HG03045 (cell line): Measurements from ENCODE around the gene CNTN4.

Source experiments
- ATAC-seq: cut with Tn5 transposase; IDR thresholded peaks from one replicate; pipeline ENCODE4 v1.9.1; 2021; ENCODE audit warnings: mild to moderate bottlenecking, moderate library complexity; ENCODE audit not compliant: unreplicated experiment

The CNTN4 gene

DNA sequence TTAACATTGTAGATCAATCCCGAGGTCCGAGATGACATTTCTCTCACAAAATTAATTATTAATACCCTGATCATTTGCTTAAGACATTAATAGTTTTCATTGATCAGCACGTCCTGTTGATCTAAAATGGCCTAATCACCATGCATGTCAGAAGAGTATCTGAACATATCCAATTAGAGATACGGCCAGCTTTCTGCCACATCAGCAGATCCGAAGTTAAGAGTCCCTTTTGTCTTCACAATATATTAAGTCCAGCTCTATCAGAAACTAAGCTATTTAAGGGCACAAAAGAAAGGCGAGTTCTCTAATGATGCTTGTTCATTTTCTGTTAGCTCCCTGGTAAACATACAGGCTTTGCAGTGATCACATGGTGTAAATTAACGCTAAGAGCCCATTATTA lies 470.3 kb downstream of the CNTN4 start:
- ATAC-seq, result no peak

GRCh38 chr3:2577571-2577970 lies 478.9 kb downstream of the CNTN4 start:
- ATAC-seq, result no peak

GRCh38 chr3:2578560-2578959 lies 479.9 kb downstream of the CNTN4 start:
- no peak for ATAC-seq

GRCh38 chr3:2579206-2579605 lies 480.5 kb downstream of the CNTN4 start:
- ATAC-seq, result no peak

- no peak for ATAC-seq
Measured at GRCh38 chr3:2583046-2583445, 484.4 kb downstream of the CNTN4 start.

GRCh38 chr3:2589336-2589969 lies 490.8 kb downstream of the CNTN4 start:
- no peak for ATAC-seq

GRCh38 chr3:2595486-2595885 lies 496.8 kb downstream of the CNTN4 start:
- ATAC-seq, result no peak

GRCh38 chr3:2597615-2598014 lies 498.9 kb downstream of the CNTN4 start:
- no peak for ATAC-seq

- no peak for ATAC-seq
Measured at GRCh38 chr3:2599471-2599870, 500.8 kb downstream of the CNTN4 start.

- ATAC-seq, result no peak
Measured at GRCh38 chr3:2603692-2604289, 505.1 kb downstream of the CNTN4 start.

GRCh38 chr3:2614578-2614977 lies 515.9 kb downstream of the CNTN4 start:
- no peak for ATAC-seq

GRCh38 chr3:2615080-2615479 lies 516.4 kb downstream of the CNTN4 start:
- no peak for ATAC-seq

DNA sequence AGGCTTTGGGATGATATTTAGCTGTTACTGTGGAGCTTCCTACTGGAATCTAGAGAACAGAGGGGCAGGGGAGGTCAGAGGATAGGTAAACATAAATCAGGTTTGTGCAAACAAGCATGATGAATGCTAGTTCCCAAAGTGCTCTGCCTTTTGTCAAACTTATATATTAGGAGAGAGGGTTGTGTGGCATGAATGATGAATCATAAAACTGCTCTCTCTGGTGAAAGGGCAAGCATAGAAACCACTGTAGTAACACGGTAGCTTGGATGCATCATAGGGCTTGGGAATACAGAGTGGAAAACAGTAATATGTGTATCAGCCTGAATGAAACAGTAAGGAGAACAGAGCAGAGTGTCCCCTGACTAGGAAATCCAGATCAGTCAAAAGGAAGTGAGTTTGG lies 524.8 kb downstream of the CNTN4 start:
- no peak for ATAC-seq

DNA sequence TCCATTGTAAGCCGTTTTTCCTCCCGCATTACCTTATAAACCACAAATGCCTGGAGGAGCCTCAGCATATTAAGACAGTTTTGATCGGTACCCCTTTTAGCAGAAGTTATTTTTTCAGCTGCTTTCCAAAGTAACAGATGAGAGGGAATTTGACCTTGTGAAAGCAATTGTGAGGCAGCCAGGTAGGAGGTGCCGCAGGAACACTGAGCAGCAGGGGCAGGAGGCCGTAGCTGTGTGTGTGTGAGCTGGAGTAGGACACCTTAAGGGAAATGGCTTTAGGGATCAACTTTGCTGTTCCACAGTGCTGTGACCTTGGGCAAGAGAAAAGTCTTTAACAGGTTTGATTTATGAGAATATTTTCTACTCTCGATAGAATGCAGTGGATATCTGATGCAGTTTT lies 529.5 kb downstream of the CNTN4 start:
- ATAC-seq, result no peak

DNA sequence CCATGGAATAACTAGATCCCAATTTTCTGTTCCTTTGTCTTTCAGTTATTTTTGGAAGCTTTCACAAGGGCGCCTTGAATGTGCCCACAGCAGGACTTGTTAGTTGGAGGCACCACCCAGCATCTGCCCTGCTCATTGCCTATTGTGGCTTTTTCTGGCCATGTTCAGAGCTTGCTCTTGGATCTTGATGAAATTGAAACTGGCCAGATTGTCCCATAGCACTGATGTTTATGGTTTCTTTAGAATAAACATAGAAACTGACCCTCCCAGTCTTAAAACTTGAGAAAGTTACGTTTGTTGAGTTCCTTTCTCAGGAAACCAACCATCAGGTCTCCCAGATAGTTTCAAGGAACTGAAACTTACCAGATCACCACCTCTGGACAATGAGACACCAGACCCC lies 536.8 kb downstream of the CNTN4 start:
- no peak for ATAC-seq

GRCh38 chr3:2643606-2644005 lies 544.9 kb downstream of the CNTN4 start:
- no peak for ATAC-seq

- no peak for ATAC-seq
Measured at GRCh38 chr3:2645001-2645400, 546.3 kb downstream of the CNTN4 start.

GRCh38 chr3:2650746-2651145 lies 552.1 kb downstream of the CNTN4 start:
- ATAC-seq, result no peak

- ATAC-seq, result no peak
Measured at GRCh38 chr3:2652386-2652785, 553.7 kb downstream of the CNTN4 start.

- ATAC-seq, result no peak
Measured at GRCh38 chr3:2653706-2654105, 555.0 kb downstream of the CNTN4 start.

GRCh38 chr3:2655229-2655701 lies 556.6 kb downstream of the CNTN4 start:
- no peak for ATAC-seq

GRCh38 chr3:2656806-2657777 lies 558.4 kb downstream of the CNTN4 start:
- ATAC-seq, result no peak
